HG02870 (cell line): Measurements from ENCODE around the gene B4GALT1.
A peak's percentile ranks its signal among the peaks of the same experiment; 100 is the strongest.
"Not testable (repeated sequence)": the region's sequence is repeated elsewhere in the genome, so short reads cannot be mapped to it uniquely, and the experiment has no call there.

Experiments used
- ATAC-seq: cut with Tn5 transposase; IDR thresholded peaks from one replicate; pipeline ENCODE4 v1.9.1; 2021; ENCODE audit warnings: mild to moderate bottlenecking, moderate library complexity; ENCODE audit not compliant: unreplicated experiment

Gene B4GALT1

GRCh38 chr9:33185406-33185805, 18.3 kb upstream of the B4GALT1 start:
- ATAC-seq: no peak

GRCh38 chr9:33184963-33185362, 17.8 kb upstream of the B4GALT1 start:
- no peak for ATAC-seq

- ATAC-seq: no peak
These were observed 15.4 kb upstream of the B4GALT1 start for GRCh38 chr9:33182519-33182918.

- no peak for ATAC-seq
These were observed 13.5 kb upstream of the B4GALT1 start for GRCh38 chr9:33180526-33181184.

GRCh38 chr9:33178972-33179697, 12.0 kb upstream of the B4GALT1 start:
- no peak for ATAC-seq

GRCh38 chr9:33177639-33178038, 10.5 kb upstream of the B4GALT1 start:
- ATAC-seq: no peak

- ATAC-seq: no peak
These were observed 9.9 kb upstream of the B4GALT1 start for GRCh38 chr9:33177086-33177485.

GRCh38 chr9:33175649-33176325, 8.7 kb upstream of the B4GALT1 start:
- no peak for ATAC-seq

GRCh38 chr9:33172256-33173238, 5.4 kb upstream of the B4GALT1 start:
- ATAC-seq: no peak

GRCh38 chr9:33170464-33171415, 3.6 kb upstream of the B4GALT1 start:
- ATAC-seq: no peak

- no peak for ATAC-seq
These were observed 1.9 kb upstream of the B4GALT1 start for GRCh38 chr9:33168941-33169544.

- no peak for ATAC-seq
These were observed 881 bp upstream of the B4GALT1 start for GRCh38 chr9:33167972-33168461.

GRCh38 chr9:33166231-33167083, 679 bp downstream of the B4GALT1 start:
- peak; percentile 0 for ATAC-seq

- ATAC-seq: no peak
These were observed 1.6 kb downstream of the B4GALT1 start for GRCh38 chr9:33165263-33166151.

GRCh38 chr9:33164921-33165262, 2.2 kb downstream of the B4GALT1 start:
- ATAC-seq: not testable (repeated sequence)

GRCh38 chr9:33164138-33164809, 2.9 kb downstream of the B4GALT1 start:
- peak; percentile 29 for ATAC-seq
